B cell (primary cell): ENCODE data around the gene MRPS30. TPM values are rescaled to one million over a fixed set of nuclear protein-coding genes. Genes with fewer than 3 reads are reported as not detected.
"Not testable (repeated sequence)": the region's sequence is repeated elsewhere in the genome, so short reads cannot be mapped to it uniquely, and the experiment has no call there.

Experiments used
- ATAC-seq: fragments of 200-7000 bp; cut with Tn5 transposase; one replicate; pipeline ENCODE4 v1.10.0; 2021; ENCODE audit warnings: low read depth, mild to moderate bottlenecking, moderate number of reproducible peaks, moderate library complexity
- CTCF ChIA-PET: fragments of 350-600 bp; sonication (Branson Sonifier 250); formaldehyde crosslinking; loops from one replicate; lab custom pipeline; 2021; ENCODE audit warnings: antibody characterized with exemption, inconsistent platforms; lab: Charles Lee
- POLR2A ChIA-PET: fragments of 350-600 bp; sonication (Branson Sonifier 250); formaldehyde crosslinking; loops from one replicate; lab custom pipeline; 2021; ENCODE audit warnings: antibody characterized with exemption; lab: Charles Lee
- DNase-seq: peaks from one replicate; pipeline ENCODE4 v3.0.0; 2013
- H2AFZ ChIP-seq: 2 replicates; pipeline ENCODE4 v1.6.1; 2012; ENCODE audit warnings: mild to moderate bottlenecking, low read depth, low read length; ENCODE audit not compliant: insufficient read depth, poor library complexity, severe bottlenecking
- H3K27ac ChIP-seq, 2 donors: 1 replicate in 1 of 2; 2 replicates in 1 of 2; pipeline ENCODE4 v1.5.1; 2012 to 2013; ENCODE audit warnings: low read length in 2 of 2, mild to moderate bottlenecking in 2 of 2, moderate library complexity in 1 of 2
- H3K27me3 ChIP-seq, 4 experiments: fragments of 200-600 bp in 1 of 4; sonication (generic) in 1 of 4; replicated peaks in 1 of 4; 1 replicate in 2 of 4; 2 replicates in 2 of 4; pipeline versions ENCODE4 v1.6.1 to v1.7.0; 2013 to 2016; ENCODE audit warnings: low read length in 3 of 4, mild to moderate bottlenecking in 2 of 4, mixed read lengths in 1 of 4, moderate library complexity in 1 of 4; ENCODE audit not compliant: insufficient read depth in 4 of 4, control insufficient read depth in 3 of 4; ENCODE audit errors: control extremely low read depth in 1 of 4
- H3K36me3 ChIP-seq, 2 experiments: replicated peaks in 1 of 2; 1 replicate in 1 of 2; 2 replicates in 1 of 2; pipeline versions ENCODE4 v1.6.1 to v1.7.1; 2013; ENCODE audit warnings: low read length in 1 of 2; ENCODE audit not compliant: insufficient read depth in 2 of 2, control insufficient read depth in 1 of 2; ENCODE audit errors: control extremely low read depth in 1 of 2, extremely low read depth in 1 of 2
- H3K4me1 ChIP-seq, 2 donors: fragments of 200-600 bp in 1 of 2; sonication (generic) in 1 of 2; 1 replicate in 1 of 2; 2 replicates in 1 of 2; pipeline versions ENCODE4 v1.5.1 to v1.6.1; 2013 to 2017; ENCODE audit warnings: low read length in 2 of 2; ENCODE audit not compliant: control insufficient read depth in 2 of 2, insufficient read depth in 2 of 2
- H3K4me2 ChIP-seq: replicated peaks from 2 replicates; pipeline ENCODE3; 2012; ENCODE audit warnings: mild to moderate bottlenecking, low read depth, low read length; ENCODE audit not compliant: poor library complexity, severe bottlenecking
- H3K4me3 ChIP-seq, 5 experiments: fragments of 200-600 bp in 1 of 5; sonication (generic) in 1 of 5; 1 replicate in 3 of 5; 2 replicates in 2 of 5; pipeline versions ENCODE4 v1.5.1 to v1.7.0; 2011 to 2016; ENCODE audit warnings: low read length in 4 of 5, mild to moderate bottlenecking in 4 of 5, low read depth in 2 of 5, control low read depth in 1 of 5, moderate library complexity in 1 of 5; ENCODE audit not compliant: insufficient read depth in 1 of 5; ENCODE audit errors: control extremely low read depth in 1 of 5, extremely low read depth in 1 of 5
- H3K79me2 ChIP-seq: fragments of 200-600 bp; sonication (generic); one replicate; pipeline ENCODE4 v1.6.0; 2016; ENCODE audit warnings: low read length; ENCODE audit not compliant: control insufficient read depth, insufficient read depth
- H3K9ac ChIP-seq: fragments of 200-600 bp; sonication (generic); 2 replicates; pipeline ENCODE4 v1.6.1; 2017; ENCODE audit warnings: mild to moderate bottlenecking, low read length, moderate library complexity
- H3K9me3 ChIP-seq, 3 donors: one replicate each; pipeline versions ENCODE4 v1.6.1 to v1.7.1; 2013; ENCODE audit warnings: low read length in 2 of 3; ENCODE audit not compliant: control insufficient read depth in 2 of 3, insufficient read depth in 1 of 3; ENCODE audit errors: control extremely low read depth in 1 of 3
- H4K20me1 ChIP-seq: 2 replicates; pipeline ENCODE4 v1.6.0; 2012; ENCODE audit warnings: mild to moderate bottlenecking, low read length; ENCODE audit not compliant: insufficient read depth, control insufficient read depth, poor library complexity, severe bottlenecking
- H3K27ac Mint-ChIP-seq: one replicate; pipeline ENCODE4 v1.8.0; 2021; ENCODE audit warnings: mixed read lengths
- H3K27me3 Mint-ChIP-seq: one replicate; pipeline ENCODE4 v1.8.0; 2021; ENCODE audit warnings: mixed read lengths
- H3K4me1 Mint-ChIP-seq: one replicate; pipeline ENCODE4 v1.8.0; 2021; ENCODE audit warnings: mixed read lengths
- H3K4me3 Mint-ChIP-seq: one replicate; pipeline ENCODE4 v1.8.0; 2021; ENCODE audit warnings: mixed read lengths
- H3K9me3 Mint-ChIP-seq: one replicate; pipeline ENCODE4 v1.8.0; 2022; ENCODE audit warnings: mixed read lengths; ENCODE audit not compliant: insufficient read depth
- EZH2 ChIP-seq: IDR thresholded peaks from 2 replicates; pipeline ENCODE4 v1.6.1; 2012; ENCODE audit warnings: borderline replicate concordance, low read depth, mild to moderate bottlenecking, moderate library complexity, low read length; ENCODE audit not compliant: insufficient read depth, poor library complexity, severe bottlenecking
- WGBS: methylation state at CpG from one replicate; pipeline ENCODE4 v1.1.5; 2013; ENCODE audit warnings: missing lambda C conversion rate; ENCODE audit not compliant: insufficient coverage; 5-methylcytosine and 5-hydroxymethylcytosine counted together
- intact Hi-C: fragments of 100-400 bp; cut with micrococcal nuclease; formaldehyde crosslinking; loops from one replicate; pipeline ENCODE4 v1.10.0; 2022
- polyA plus RNA-seq: library from polyadenylated mRNA; depleted of rRNA; stranded (reverse); fragments of >200 nt; gene quantifications from 2 replicates; pipeline ENCODE4 v1.2.3, GENCODE V29; 2012
- total RNA-seq, 2 donors: library from RNA; stranded (reverse); fragments of 120-200 nt in 1 of 2; gene quantifications; 1 replicate in 1 of 2; 2 replicates in 1 of 2; pipeline versions ENCODE4 v1.2.3 to v1.2.4, GENCODE V29; 2013 to 2022
- TF ChIP-seq, protein P1 (sequence below): fragments of 200-600 bp; IDR thresholded peaks from one replicate; pipeline ENCODE4 v1.8.0; 2022; ENCODE audit warnings: antibody characterized with exemption, mild to moderate bottlenecking

The MRPS30 gene
- total and polyA plus RNA-seq, 2 donors (not counting 1 experiment from before 2014, with no cell fraction given), result 41.8 to 46.1 TPM

DNA sequence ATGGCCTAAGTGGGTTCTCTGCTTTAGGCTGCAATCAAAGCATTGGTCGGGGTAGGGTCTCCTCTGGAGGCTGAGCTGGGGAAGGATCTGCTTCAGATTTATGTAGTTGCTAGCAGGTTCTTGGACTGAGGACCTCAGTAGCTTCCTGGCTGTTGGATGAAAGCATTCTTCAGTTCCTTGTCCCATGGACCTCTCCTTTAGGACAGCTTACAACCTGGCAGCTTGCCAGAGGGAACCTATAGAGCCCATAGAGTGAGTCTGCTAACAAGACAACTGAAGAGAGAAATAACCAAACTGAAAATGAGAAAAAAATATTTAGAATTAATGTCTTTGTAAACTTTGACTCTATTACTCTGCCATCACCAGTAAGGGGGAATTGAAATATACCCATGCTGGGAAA lies 12.4 kb downstream of the MRPS30 start:
- WGBS, result no CpG with 5 or more reads among the region's 1 CpG
- Mint-ChIP-seq H3K9me3 (no peaks in the 10 kb centered on the region), H3K27ac (no peak overlapping the region), H3K27me3 (no peaks in the 10 kb centered on the region), H3K4me1 (no peaks in the 10 kb centered on the region), H3K4me3 (no peak overlapping the region)
- H3K36me3 ChIP-seq, result peaks cover 10 to 12% of the 10 kb centered on the region in 2 experiments
- H3K4me1 ChIP-seq, result no peaks in the 10 kb centered on the region
- no peaks in the 10 kb centered on the region for H3K79me2 ChIP-seq
- H3K9me3 ChIP-seq, result no peaks in the 10 kb centered on the region
- DNase-seq, result no peak
- H4K20me1 ChIP-seq, result peaks cover 9% of the 10 kb centered on the region
- no peak overlapping the region for H3K4me3 ChIP-seq
- H2AFZ ChIP-seq, result no peak overlapping the region
- POLR2A ChIA-PET, result no interaction called here
- CTCF ChIA-PET, result no interaction called here
- no peak overlapping the region for H3K27ac ChIP-seq
- no peaks in the 10 kb centered on the region for H3K27me3 ChIP-seq
- no peak overlapping the region for H3K9ac ChIP-seq
- intact Hi-C loops, result no loop called here
- no peak for ATAC-seq
- no peak overlapping the region for H3K4me2 ChIP-seq
- TF ChIP-seq, protein P1, sequence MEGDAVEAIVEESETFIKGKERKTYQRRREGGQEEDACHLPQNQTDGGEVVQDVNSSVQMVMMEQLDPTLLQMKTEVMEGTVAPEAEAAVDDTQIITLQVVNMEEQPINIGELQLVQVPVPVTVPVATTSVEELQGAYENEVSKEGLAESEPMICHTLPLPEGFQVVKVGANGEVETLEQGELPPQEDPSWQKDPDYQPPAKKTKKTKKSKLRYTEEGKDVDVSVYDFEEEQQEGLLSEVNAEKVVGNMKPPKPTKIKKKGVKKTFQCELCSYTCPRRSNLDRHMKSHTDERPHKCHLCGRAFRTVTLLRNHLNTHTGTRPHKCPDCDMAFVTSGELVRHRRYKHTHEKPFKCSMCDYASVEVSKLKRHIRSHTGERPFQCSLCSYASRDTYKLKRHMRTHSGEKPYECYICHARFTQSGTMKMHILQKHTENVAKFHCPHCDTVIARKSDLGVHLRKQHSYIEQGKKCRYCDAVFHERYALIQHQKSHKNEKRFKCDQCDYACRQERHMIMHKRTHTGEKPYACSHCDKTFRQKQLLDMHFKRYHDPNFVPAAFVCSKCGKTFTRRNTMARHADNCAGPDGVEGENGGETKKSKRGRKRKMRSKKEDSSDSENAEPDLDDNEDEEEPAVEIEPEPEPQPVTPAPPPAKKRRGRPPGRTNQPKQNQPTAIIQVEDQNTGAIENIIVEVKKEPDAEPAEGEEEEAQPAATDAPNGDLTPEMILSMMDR, result no peak
- no peak for TF ChIP-seq EZH2

DNA sequence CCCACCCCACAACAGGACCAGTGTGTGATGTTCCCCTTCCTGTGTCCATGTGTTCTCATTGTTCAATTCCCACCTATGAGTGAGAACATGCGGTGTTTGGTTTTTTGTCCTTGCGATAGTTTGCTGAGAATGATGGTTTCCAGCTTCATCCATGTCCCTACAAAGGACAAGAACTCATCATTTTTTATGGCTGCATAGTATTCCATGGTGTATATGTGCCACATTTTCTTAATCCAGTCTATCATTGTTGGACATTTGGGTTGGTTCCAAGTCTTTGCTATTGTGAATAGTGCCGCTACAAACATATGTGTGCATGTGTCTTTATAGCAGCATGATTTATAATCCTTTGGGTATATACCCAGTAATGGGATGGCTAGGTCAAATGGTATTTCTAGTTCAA lies 15.9 kb downstream of the MRPS30 start:
- H2AFZ ChIP-seq, H3K27me3 Mint-ChIP-seq, H3K9me3 ChIP-seq, H3K4me1 ChIP-seq, H3K27ac Mint-ChIP-seq, intact Hi-C loops, H3K27me3 ChIP-seq, H3K27ac ChIP-seq, CTCF ChIA-PET, H3K9ac ChIP-seq, H3K79me2 ChIP-seq, H3K36me3 ChIP-seq, H3K9me3 Mint-ChIP-seq, DNase-seq, H3K4me3 Mint-ChIP-seq, POLR2A ChIA-PET, H4K20me1 ChIP-seq, H3K4me1 Mint-ChIP-seq, H3K4me2 ChIP-seq, H3K4me3 ChIP-seq, ATAC-seq: not testable (repeated sequence)
- no CpG with 5 or more reads among the region's 3 CpGs for WGBS
